Fibroblast of mammary gland (primary cell): ENCODE measurements around the gene IL1F10.
A peak's percentile ranks its signal among the peaks of the same experiment; 100 is the strongest.

Experiments used
- DNase-seq: peaks from one replicate; pipeline ENCODE4 v3.0.0-alpha.2; 2010; ENCODE audit warnings: low read depth
- H3K4me3 ChIP-seq: 2 replicates; pipeline ENCODE4 v1.5.1; 2011; ENCODE audit warnings: low read depth, mild to moderate bottlenecking, low read length, moderate library complexity; ENCODE audit not compliant: control insufficient read depth
- TF ChIP-seq, protein P1 (sequence below): conservative IDR thresholded peaks from 2 replicates; pipeline ENCODE4 v1.5.1; 2011; ENCODE audit warnings: low read depth, low read length, inconsistent platforms; ENCODE audit not compliant: control insufficient read depth, insufficient read depth

Gene IL1F10

DNA sequence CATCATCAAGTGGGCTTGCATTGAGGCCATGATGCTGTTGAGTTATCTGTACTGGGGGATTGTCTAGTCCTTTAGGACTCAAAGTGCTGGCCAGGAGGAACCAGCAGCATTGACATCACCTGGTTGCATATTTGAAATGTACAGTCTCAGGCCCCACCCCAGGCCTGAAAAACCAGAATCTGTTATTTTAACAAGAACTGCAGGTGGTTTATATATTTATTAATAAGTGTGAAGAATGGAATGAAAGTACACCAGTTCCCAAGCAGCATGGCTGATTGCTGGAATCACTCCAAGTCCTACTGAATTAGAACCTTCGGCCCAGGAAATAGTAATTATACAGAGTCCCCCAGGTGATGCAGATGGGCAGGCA, 2.8 kb downstream of the IL1F10 start:
- DNase-seq, result no peak
- TF ChIP-seq, protein P1, sequence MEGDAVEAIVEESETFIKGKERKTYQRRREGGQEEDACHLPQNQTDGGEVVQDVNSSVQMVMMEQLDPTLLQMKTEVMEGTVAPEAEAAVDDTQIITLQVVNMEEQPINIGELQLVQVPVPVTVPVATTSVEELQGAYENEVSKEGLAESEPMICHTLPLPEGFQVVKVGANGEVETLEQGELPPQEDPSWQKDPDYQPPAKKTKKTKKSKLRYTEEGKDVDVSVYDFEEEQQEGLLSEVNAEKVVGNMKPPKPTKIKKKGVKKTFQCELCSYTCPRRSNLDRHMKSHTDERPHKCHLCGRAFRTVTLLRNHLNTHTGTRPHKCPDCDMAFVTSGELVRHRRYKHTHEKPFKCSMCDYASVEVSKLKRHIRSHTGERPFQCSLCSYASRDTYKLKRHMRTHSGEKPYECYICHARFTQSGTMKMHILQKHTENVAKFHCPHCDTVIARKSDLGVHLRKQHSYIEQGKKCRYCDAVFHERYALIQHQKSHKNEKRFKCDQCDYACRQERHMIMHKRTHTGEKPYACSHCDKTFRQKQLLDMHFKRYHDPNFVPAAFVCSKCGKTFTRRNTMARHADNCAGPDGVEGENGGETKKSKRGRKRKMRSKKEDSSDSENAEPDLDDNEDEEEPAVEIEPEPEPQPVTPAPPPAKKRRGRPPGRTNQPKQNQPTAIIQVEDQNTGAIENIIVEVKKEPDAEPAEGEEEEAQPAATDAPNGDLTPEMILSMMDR, result no peak
- no peak overlapping the region for H3K4me3 ChIP-seq

DNA sequence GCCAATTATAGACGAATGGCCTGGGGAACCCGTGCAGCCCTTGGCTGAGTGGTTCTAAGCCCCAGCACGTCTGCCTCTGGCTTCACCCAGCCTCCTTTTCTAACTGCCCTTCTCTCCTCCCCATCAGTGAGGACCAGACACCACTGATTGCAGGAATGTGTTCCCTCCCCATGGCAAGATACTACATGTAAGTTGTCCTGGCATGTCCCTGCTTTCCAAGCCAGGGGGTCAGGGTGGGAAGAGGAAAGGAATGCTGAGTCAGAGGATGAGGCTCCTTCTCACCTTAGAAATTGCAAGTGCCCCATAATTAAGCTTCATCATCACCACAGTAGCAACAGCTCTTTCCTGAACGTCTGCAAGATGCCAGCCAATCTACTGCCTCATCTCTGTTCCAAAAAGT, 4.8 kb downstream of the IL1F10 start:
- no peak for DNase-seq
- no peak overlapping the region for H3K4me3 ChIP-seq
- TF ChIP-seq, protein P1, result no peak

DNA sequence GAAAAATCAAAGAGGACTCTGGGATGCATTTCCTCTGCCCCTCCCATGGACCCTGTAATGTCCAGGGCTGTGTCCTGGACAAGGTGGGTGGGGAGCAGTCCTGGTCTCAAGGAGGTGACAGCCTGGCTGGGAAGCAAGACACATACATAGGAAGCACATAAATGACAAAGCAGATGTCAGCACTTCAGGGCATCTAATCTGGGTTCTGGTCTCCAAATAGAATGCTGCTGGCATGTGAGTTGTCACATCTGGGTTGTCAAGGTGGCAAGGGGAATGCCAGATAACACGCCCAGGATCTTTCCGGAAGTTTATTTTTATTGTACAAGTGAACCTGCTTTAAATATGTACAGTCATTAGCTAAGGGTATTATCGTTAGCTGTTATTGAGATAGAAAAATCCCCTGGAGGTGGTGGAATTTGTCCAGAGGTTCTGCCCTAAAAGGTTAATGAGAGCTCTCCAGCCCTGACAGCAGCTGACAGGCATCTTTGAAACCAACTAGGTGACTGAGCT, 5.6 kb downstream of the IL1F10 start:
- no peak overlapping the region for H3K4me3 ChIP-seq
- DNase-seq, result no peak
- TF ChIP-seq, protein P1, result no peak

DNA sequence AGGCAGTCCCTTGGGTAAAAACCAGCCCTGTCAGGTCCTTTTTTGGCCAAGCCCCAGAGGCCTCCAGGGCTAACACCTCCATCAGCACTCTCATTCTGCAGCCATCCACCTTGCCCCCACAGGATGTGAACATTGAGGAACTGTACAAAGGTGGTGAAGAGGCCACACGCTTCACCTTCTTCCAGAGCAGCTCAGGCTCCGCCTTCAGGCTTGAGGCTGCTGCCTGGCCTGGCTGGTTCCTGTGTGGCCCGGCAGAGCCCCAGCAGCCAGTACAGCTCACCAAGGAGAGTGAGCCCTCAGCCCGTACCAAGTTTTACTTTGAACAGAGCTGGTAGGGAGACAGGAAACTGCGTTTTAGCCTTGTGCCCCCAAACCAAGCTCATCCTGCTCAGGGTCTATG, 7.3 kb downstream of the IL1F10 start:
- DNase-seq, result no peak
- TF ChIP-seq, protein P1, result no peak
- H3K4me3 ChIP-seq, result no peak overlapping the region

DNA sequence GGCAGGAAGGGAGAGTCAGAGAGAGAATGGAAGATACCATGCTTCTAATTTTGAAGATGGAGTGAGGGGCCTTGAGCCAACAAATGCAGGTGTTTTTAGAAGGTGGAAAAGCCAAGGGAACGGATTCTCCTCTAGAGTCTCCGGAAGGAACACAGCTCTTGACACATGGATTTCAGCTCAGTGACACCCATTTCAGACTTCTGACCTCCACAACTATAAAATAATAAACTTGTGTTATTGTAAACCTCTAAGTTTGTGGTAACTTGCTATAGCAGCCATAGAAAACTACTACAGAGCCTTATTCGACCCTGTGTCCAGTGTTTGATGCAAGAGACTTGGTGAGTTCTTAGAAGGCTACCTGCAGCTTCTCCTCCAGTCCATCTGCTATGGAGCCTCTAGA, 7.8 kb downstream of the IL1F10 start:
- H3K4me3 ChIP-seq, result no peak overlapping the region
- TF ChIP-seq, protein P1, result no peak
- DNase-seq, result no peak

DNA sequence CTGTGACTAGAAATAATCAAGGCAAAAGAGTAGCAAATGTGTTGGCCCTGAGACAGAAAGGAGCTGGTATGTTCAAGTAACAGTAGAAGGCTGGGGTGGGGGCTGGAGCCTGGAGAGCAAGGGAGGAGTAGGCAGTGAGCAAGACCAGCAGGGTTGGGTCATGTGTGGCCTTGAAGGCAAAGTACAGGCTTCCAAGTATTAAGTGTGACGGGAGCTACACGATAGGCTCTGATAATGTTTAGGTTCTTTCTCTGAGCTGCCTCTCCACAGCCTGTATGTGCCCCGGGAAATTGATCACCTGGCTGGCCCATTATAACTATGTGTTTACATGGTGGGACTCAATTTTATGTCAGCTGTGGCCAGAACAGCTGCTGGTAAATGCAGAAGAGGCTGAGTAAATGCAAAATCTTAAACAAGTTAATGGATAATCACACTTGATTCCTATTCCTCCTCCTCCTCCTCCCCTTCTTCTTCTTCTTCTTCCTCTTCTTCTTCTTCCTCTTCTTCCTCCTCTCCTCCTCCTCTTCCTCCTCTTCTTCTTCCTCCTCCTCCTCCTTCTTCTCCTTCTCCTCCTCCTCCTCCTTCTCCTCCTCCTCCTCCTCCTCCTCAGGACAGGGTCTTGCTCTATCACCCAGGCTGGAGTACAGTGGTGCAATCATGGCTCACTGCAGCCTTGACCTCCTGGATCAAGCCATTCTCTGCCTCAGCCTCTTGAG, 9.3 kb downstream of the IL1F10 start:
- no peak overlapping the region for H3K4me3 ChIP-seq
- no peak for DNase-seq
- TF ChIP-seq, protein P1, result no peak

DNA sequence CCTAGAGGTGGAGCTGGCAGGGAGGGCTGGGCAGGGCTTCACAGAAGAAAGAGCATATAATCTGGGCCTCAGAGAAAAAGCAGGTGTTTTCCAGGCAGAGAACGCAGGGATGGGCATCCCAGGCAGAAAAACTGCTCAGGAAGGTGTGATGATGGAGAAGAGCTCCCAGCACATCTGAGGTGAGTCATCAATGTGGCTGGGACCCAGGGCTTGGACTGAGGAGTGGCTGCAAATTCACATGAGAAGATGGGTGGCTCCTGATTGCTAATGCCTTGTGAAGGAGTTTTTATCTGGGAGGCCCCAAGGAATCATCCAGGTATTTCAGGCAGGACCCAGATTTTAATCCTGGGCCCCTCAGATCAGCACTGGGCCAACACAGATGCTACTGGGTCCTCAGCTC, 10.2 kb downstream of the IL1F10 start:
- peak; percentile 50 for DNase-seq
- H3K4me3 ChIP-seq, result no peak overlapping the region
- TF ChIP-seq, protein P1, result no peak
